ENCODE measurements around the gene ABCF2. TPM values are rescaled to one million over a fixed set of nuclear protein-coding genes. Genes with fewer than 3 reads are reported as not detected.
A peak's percentile ranks its signal among the peaks of the same experiment; 100 is the strongest.

ABCF2 gene
- total and polyA plus RNA-seq, 2 of the 13 experiments (the other 11 are each of a cell fraction or from before 2014, with no cell fraction given), result 16.3 to 42.5 TPM

- TF ChIP-seq GMEB2 (CRISPR knock-in tag; IDR thresholded peaks at IDR 0.05; ENCODE audit: low read depth) (no peak), ZNF205 (CRISPR knock-in tag; IDR thresholded peaks at IDR 0.05) (no peak; the same call in 1 of the 2 replicates), ZNF556 (CRISPR knock-in tag; IDR thresholded peaks at IDR 0.05; ENCODE audit: borderline replicate concordance) (no peak), ZNF850 (CRISPR knock-in tag; conservative IDR thresholded peaks at IDR 0.05) (no peak), XRCC5 (optimal IDR thresholded peaks at IDR 0.05; ENCODE audit: low read length) (peak; percentile 58), ZNF407 (CRISPR knock-in tag; IDR thresholded peaks at IDR 0.05; ENCODE audit: not compliant biosample characterization) (no peak), TEAD3 (CRISPR knock-in tag; optimal IDR thresholded peaks at IDR 0.05; ENCODE audit: borderline replicate concordance) (no peak), ZNF605 (CRISPR knock-in tag; IDR thresholded peaks at IDR 0.05) (no peak; the same call in 1 of the 2 replicates)
- TF ChIP-seq, protein P1, sequence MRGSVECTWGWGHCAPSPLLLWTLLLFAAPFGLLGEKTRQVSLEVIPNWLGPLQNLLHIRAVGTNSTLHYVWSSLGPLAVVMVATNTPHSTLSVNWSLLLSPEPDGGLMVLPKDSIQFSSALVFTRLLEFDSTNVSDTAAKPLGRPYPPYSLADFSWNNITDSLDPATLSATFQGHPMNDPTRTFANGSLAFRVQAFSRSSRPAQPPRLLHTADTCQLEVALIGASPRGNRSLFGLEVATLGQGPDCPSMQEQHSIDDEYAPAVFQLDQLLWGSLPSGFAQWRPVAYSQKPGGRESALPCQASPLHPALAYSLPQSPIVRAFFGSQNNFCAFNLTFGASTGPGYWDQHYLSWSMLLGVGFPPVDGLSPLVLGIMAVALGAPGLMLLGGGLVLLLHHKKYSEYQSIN (CRISPR knock-in tag; IDR thresholded peaks at IDR 0.05; ENCODE audit: borderline replicate concordance), result no peak
- TF ChIP-seq, protein P2, sequence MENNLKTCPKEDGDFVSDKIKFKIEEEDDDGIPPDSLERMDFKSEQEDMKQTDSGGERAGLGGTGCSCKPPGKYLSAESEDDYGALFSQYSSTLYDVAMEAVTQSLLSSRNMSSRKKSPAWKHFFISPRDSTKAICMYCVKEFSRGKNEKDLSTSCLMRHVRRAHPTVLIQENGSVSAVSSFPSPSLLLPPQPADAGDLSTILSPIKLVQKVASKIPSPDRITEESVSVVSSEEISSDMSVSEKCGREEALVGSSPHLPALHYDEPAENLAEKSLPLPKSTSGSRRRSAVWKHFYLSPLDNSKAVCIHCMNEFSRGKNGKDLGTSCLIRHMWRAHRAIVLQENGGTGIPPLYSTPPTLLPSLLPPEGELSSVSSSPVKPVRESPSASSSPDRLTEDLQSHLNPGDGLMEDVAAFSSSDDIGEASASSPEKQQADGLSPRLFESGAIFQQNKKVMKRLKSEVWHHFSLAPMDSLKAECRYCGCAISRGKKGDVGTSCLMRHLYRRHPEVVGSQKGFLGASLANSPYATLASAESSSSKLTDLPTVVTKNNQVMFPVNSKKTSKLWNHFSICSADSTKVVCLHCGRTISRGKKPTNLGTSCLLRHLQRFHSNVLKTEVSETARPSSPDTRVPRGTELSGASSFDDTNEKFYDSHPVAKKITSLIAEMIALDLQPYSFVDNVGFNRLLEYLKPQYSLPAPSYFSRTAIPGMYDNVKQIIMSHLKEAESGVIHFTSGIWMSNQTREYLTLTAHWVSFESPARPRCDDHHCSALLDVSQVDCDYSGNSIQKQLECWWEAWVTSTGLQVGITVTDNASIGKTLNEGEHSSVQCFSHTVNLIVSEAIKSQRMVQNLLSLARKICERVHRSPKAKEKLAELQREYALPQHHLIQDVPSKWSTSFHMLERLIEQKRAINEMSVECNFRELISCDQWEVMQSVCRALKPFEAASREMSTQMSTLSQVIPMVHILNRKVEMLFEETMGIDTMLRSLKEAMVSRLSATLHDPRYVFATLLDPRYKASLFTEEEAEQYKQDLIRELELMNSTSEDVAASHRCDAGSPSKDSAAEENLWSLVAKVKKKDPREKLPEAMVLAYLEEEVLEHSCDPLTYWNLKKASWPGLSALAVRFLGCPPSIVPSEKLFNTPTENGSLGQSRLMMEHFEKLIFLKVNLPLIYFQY (CRISPR knock-in tag; IDR thresholded peaks at IDR 0.05; ENCODE audit: borderline replicate concordance), result no peak
Observed at GRCh38 chr7:151232091-151232916, 5.3 kb upstream of the ABCF2 start, which contains the start of gene CHPF2 (continued).
